ENCODE data around the gene ZNF536. TPM values are rescaled to one million over a fixed set of nuclear protein-coding genes. Genes with fewer than 3 reads are reported as not detected.

ZNF536 gene
- total and polyA plus RNA-seq, 2 of the 4 experiments (the other 2 are of a cell fraction) = not detected

GRCh38 chr19:30385666-30386065 lies 13.5 kb downstream of the ZNF536 start:
- H3K27me3 ChIP-seq (ENCODE audit: control insufficient read depth, insufficient read depth, low read length) = no peaks in the 10 kb centered on the region
- H2AFZ ChIP-seq (replicated peaks; ENCODE audit: low read length, poor library complexity) = no peak overlapping the region
- ChIA-PET CTCF (no interaction called here), POLR2A (ENCODE audit: unreplicated experiment) (no interaction called here)
- intact Hi-C loops (cut with micrococcal nuclease) (no loop called here), dilution Hi-C loops (cut with HindIII; ENCODE audit: low sequenced_read_pairs, unreplicated experiment) (no loop called here), in situ Hi-C loops (cut with MboI; ENCODE audit: low sequenced_read_pairs) (no loop called here)
- H3K23ac ChIP-seq (ENCODE audit: low read depth, low read length) = no peak overlapping the region
- H3K9me1 ChIP-seq (ENCODE audit: insufficient read depth, low read length) = no peaks in the 10 kb centered on the region
- H2BK20ac ChIP-seq (ENCODE audit: low read depth, low read length) = no peak overlapping the region
- TF ChIP-seq SMC3 (IDR thresholded peaks at IDR 0.05; ENCODE audit: low read depth, low read length) (no peak), NFE2L2 (IDR thresholded peaks at IDR 0.05; ENCODE audit: low read depth, low read length) (no peak)
- BruUV-seq (replicated peaks) = no TSS peak
- H2AK9ac ChIP-seq (replicated peaks; ENCODE audit: low read depth, low read length, poor library complexity) = no peak overlapping the region
- H3K9ac ChIP-seq (ENCODE audit: low read depth, low read length) = no peak overlapping the region
- no peak overlapping the region for H3K14ac ChIP-seq (replicated peaks; ENCODE audit: low read depth, low read length)
- no peak overlapping the region for H4K91ac ChIP-seq (ENCODE audit: insufficient read depth, low read depth, low read length)
- H2BK120ac ChIP-seq (ENCODE audit: low read depth, low read length) = no peak overlapping the region
- H2BK5ac ChIP-seq (ENCODE audit: low read depth, low read length, poor library complexity, severe bottlenecking) = no peak overlapping the region
- no peak overlapping the region for H4K8ac ChIP-seq (ENCODE audit: low read depth in 2 of 2, low read length in 2 of 2)
- no peaks in the 10 kb centered on the region for H3K36me3 ChIP-seq (ENCODE audit: control insufficient read depth, insufficient read depth, low read length)
- H2AK5ac ChIP-seq (ENCODE audit: low read depth, low read length) = no peak overlapping the region
- no peak overlapping the region for H3K4me2 ChIP-seq (ENCODE audit: low read depth, low read length)
- WGBS, 2 experiments (ENCODE audit: extremely low coverage in 2 of 2, insufficient read length in 1 of 2) = 43% methylated on average over 1 of the region's 5 CpGs; no CpG with 5 or more reads in 1 of the 2 experiments
- no peaks in the 10 kb centered on the region for H3K4me1 ChIP-seq (ENCODE audit: control insufficient read depth, insufficient read depth, low read length)
- no peak overlapping the region for H2BK15ac ChIP-seq (ENCODE audit: low read depth, low read length)
- DNase-seq = no peak
- H3K4ac ChIP-seq (ENCODE audit: low read depth, low read length) = no peak overlapping the region
- no peak overlapping the region for H4K5ac ChIP-seq (ENCODE audit: low read depth, low read length)
- no peaks in the 10 kb centered on the region for H3K79me1 ChIP-seq (ENCODE audit: low read depth in 1 of 2, low read length in 2 of 2)
- no peaks in the 10 kb centered on the region for H4K20me1 ChIP-seq (ENCODE audit: insufficient read depth, low read length)
- peaks cover 33% of the 10 kb centered on the region for H3K9me3 ChIP-seq (ENCODE audit: control insufficient read depth, insufficient read depth, low read length)
- H3K27ac ChIP-seq (ENCODE audit: insufficient read depth, low read length) = no peak overlapping the region
- H3K56ac ChIP-seq (ENCODE audit: extremely low read depth, insufficient read depth, low read length) = no peak overlapping the region
- ATAC-seq (ENCODE audit: low read depth) = no peak
- H3K4me3 ChIP-seq (ENCODE audit: insufficient read depth, low read depth, low read length) = no peak overlapping the region
- no peak overlapping the region for H3K18ac ChIP-seq (ENCODE audit: low read depth, low read length)

Measured in IMR-90 (cell line).